Measurements from ENCODE around the gene MACROH2A1.

The MACROH2A1 gene

DNA sequence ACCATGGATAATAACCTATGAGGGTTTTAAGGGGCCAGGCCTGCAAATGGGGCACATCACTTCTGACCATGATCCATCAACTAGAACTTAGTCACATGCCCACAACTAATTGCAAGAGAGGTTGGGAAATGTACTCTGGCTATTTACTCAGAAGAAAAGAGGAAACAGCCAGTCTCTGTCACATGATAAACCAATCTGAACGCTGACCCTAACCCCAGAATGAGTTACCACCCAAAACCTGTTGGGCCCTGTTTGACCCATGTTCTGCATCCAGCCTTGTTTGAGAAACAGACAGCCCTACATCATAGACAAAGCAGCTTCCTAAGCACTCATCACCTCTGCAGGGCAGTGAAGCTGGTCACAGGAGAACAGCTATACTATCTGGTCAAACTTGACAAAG is 5.8 kb downstream of the MACROH2A1 start:
- peaks cover 57% of the 10 kb centered on the region for H3K4me1 ChIP-seq (ENCODE audit: control insufficient read depth, insufficient read depth, low read length)
- no peaks in the 10 kb centered on the region for H3K9me3 ChIP-seq (replicated peaks; ENCODE audit: low read length)
- H3K36me3 ChIP-seq (ENCODE audit: insufficient read depth, low read length): peaks cover 21% of the 10 kb centered on the region
- H3K4me3 ChIP-seq (ENCODE audit: low read length): no peak overlapping the region
- H3K4me2 ChIP-seq (ENCODE audit: low read length): no peak overlapping the region
- H3K27me3 ChIP-seq (ENCODE audit: control insufficient read depth, insufficient read depth, low read length): no peaks in the 10 kb centered on the region
- no peak overlapping the region for H3K9ac ChIP-seq (ENCODE audit: low read depth, low read length)

DNA sequence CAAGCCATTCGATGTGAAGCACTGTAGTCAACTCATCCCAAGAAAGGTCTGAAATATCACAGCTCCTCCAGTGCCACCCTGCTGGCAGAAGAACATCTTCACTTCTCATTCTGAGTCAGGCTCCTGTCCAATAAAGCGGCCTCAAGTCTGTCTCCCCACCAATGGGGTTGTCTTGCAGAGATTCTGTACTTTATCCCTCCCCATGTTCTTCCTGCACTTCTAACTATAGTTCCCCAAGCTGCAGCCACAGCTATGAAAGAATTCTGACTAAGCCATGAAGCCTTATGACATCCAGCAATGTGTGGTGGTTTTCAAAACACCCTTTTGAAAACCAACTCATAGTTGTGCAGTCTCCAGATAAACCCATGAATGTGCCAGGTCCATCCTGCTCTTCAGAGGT is 6.8 kb downstream of the MACROH2A1 start:
- H3K27me3 ChIP-seq (ENCODE audit: control insufficient read depth, insufficient read depth, low read length): no peaks in the 10 kb centered on the region
- no peaks in the 10 kb centered on the region for H3K9me3 ChIP-seq (replicated peaks; ENCODE audit: low read length)
- H3K4me1 ChIP-seq (ENCODE audit: control insufficient read depth, insufficient read depth, low read length): peaks cover 54% of the 10 kb centered on the region
- H3K36me3 ChIP-seq (ENCODE audit: insufficient read depth, low read length): peaks cover 30% of the 10 kb centered on the region
- H3K4me3 ChIP-seq (ENCODE audit: low read length): no peak overlapping the region
- H3K9ac ChIP-seq (ENCODE audit: low read depth, low read length): no peak overlapping the region
- peak overlapping the region; percentile 34 for H3K4me2 ChIP-seq (ENCODE audit: low read length)

DNA sequence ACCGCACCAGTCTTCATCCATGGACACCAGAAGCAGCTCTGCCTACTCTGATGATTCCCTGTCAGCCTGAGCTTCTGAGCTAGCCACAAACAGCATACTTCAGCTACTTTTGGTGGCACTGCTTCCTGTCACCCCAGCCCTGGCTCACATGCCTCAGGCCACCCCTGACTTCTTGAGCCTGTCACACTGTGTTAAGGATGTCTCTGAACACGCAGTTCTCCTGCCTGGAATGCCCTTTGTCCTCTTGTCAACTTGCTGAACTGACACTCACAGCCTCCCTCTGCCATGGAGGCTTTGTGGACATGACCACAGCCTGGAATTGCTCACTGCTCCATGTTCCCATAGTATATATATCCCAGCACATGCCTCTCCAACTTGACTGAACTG is 7.2 kb downstream of the MACROH2A1 start:
- Histone ChIP-seq H3K36me3 (ENCODE audit: insufficient read depth, low read length) (peaks cover 34% of the 10 kb centered on the region), H3K4me1 (ENCODE audit: control insufficient read depth, insufficient read depth, low read length) (peaks cover 55% of the 10 kb centered on the region), H3K9ac (ENCODE audit: low read depth, low read length) (peak overlapping the region; percentile 27), H3K4me2 (ENCODE audit: low read length) (peak overlapping the region; percentile 34), H3K4me3 (ENCODE audit: low read length) (no peak overlapping the region), H3K27me3 (ENCODE audit: control insufficient read depth, insufficient read depth, low read length) (no peaks in the 10 kb centered on the region), H3K9me3 (replicated peaks; ENCODE audit: low read length) (no peaks in the 10 kb centered on the region)

DNA sequence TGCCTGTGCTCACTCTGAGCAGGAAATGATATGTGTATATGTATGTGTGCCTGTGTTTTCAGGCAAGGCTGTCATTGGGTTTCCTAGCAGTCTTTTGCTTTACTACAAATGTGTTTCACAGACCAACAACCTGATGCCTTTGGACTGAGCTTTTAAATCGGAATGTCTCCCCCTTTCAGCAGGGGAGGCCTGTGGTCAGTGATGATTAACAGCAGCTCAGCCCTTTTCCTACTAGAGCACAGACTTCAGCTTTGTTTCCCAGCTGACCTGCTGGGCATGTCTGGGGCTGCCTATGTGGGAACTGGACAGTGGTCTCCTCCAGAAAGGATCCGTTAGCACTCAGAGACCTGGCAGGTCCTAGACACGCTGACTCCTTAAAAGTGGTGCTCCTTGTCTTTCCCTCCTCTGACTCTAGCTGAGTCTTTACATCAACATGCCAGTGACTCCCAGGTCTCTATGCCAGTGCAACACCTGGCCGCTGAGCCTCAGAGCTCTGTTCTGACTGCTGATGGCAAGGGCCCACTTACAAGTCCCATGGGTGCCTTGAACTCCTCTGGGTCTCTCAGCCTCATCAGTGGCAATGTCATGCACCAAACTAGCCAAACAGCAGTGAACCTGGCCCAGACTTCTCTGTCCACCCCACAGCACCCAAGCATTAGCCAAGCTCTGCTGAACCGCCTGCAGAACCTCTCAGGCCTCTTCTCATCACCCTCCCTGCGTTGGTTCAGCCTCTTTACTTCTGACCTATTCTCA is 7.7 kb downstream of the MACROH2A1 start:
- peaks cover 38% of the 10 kb centered on the region for H3K36me3 ChIP-seq (ENCODE audit: insufficient read depth, low read length)

DNA sequence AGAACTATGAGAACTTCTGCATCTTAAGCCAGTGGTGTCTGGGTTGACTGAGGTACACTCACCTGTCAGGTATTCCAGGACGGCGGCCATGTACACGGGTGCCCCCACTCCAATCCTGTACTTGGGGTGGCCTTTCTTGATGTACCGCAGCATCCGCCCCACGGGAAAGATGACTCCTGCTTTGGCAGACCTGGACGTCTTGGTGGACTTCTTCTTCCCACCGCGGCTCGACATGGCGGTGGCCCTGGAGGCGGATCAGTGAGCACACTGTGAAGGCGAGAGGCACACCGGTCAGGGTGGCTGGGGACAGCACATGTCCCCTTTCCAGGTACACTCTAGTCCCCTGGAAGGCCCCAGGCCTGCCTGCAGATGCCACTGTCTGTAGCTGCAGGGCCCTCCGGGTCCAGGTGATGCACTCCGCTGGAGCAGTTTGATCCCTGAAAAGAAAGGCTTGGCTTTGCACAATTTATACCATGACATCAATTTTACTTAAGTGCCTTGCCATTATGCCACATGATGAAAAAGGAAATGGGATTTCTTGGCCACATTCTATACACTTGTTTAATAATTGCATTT is 10.1 kb downstream of the MACROH2A1 start:
- Histone ChIP-seq H3K36me3 (ENCODE audit: insufficient read depth, low read length) (peaks cover 53% of the 10 kb centered on the region), H3K27me3 (ENCODE audit: control insufficient read depth, insufficient read depth, low read length) (no peaks in the 10 kb centered on the region), H3K4me1 (ENCODE audit: control insufficient read depth, insufficient read depth, low read length) (peaks cover 65% of the 10 kb centered on the region), H3K4me2 (ENCODE audit: low read length) (no peak overlapping the region), H3K9me3 (replicated peaks; ENCODE audit: low read length) (no peaks in the 10 kb centered on the region), H3K4me3 (ENCODE audit: low read length) (no peak overlapping the region), H3K9ac (ENCODE audit: low read depth, low read length) (no peak overlapping the region)

More for the DNA sequence above, 7.7 kb downstream of the MACROH2A1 start:
- Histone ChIP-seq H3K4me2 (ENCODE audit: low read length) (peak overlapping the region; percentile 34), H3K27me3 (ENCODE audit: control insufficient read depth, insufficient read depth, low read length) (no peaks in the 10 kb centered on the region), H3K9me3 (replicated peaks; ENCODE audit: low read length) (no peaks in the 10 kb centered on the region), H3K4me1 (ENCODE audit: control insufficient read depth, insufficient read depth, low read length) (peaks cover 55% of the 10 kb centered on the region), H3K4me3 (ENCODE audit: low read length) (peak overlapping the region; percentile 0), H3K9ac (ENCODE audit: low read depth, low read length) (peak overlapping the region; percentile 36)

DNA sequence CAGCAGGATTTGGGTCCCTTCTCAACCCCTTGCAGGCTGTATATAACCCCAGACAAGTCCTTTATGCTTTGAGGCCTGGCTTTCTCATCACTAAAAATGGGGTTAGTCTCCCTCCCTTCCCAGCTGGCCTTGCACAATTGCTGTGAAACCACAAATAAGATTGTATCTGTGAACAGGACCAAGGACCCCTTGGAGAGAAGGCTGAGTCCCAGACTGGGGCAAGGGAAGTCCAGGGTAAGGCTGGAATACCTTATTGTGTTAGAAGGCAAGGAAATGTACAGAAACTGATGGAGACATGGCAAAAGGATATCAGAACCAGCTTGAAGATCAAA is 11.4 kb downstream of the MACROH2A1 start:
- no peaks in the 10 kb centered on the region for H3K27me3 ChIP-seq (ENCODE audit: control insufficient read depth, insufficient read depth, low read length)
- H3K4me1 ChIP-seq (ENCODE audit: control insufficient read depth, insufficient read depth, low read length): peaks cover 51% of the 10 kb centered on the region
- H3K4me3 ChIP-seq (ENCODE audit: low read length): no peak overlapping the region
- peak overlapping the region; percentile 1 for H3K9ac ChIP-seq (ENCODE audit: low read depth, low read length)
- peak overlapping the region; percentile 57 for H3K4me2 ChIP-seq (ENCODE audit: low read length)
- peaks cover 51% of the 10 kb centered on the region for H3K36me3 ChIP-seq (ENCODE audit: insufficient read depth, low read length)
- H3K9me3 ChIP-seq (replicated peaks; ENCODE audit: low read length): no peaks in the 10 kb centered on the region

DNA sequence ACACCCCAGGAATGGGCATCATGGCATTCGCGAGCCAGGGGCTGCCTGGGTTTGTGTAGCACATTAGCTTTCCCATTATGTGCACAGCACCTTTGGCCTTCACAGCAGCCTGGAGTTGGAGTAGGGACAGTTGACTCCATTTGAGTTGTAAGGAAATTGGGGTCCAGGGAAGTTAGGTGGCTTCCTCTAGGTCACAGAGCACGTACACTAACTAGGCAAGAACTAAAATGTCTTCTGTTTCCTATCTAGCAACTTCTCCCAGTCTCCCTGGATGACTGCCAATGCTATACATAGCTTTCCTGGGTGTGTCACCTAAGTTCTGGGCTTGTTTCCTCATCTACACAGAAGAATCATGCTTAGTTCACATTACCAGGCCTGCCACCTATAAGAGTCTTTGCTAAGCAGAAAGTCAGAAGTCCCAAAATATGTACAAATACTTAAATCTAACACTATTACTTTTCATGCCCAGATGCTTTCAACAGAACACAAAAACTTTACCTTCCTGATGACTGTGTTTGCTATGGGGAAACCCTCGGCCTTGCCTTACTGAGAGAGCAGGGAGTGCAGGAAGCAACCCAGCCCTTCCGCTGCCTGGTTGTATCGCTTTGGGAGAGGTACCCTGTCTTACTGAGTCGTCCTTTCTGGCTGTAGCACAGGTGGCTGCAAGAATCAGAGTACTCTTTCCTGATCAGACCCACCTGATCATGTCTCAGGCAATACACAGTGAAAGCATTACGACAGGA is 12.0 kb downstream of the MACROH2A1 start:
- Histone ChIP-seq H3K36me3 (ENCODE audit: insufficient read depth, low read length) (peaks cover 51% of the 10 kb centered on the region), H3K27me3 (ENCODE audit: control insufficient read depth, insufficient read depth, low read length) (no peaks in the 10 kb centered on the region), H3K4me1 (ENCODE audit: control insufficient read depth, insufficient read depth, low read length) (peaks cover 46% of the 10 kb centered on the region), H3K9ac (ENCODE audit: low read depth, low read length) (peak overlapping the region; percentile 3), H3K9me3 (replicated peaks; ENCODE audit: low read length) (no peaks in the 10 kb centered on the region), H3K4me3 (ENCODE audit: low read length) (peak overlapping the region; percentile 48), H3K4me2 (ENCODE audit: low read length) (peak overlapping the region; percentile 57)

DNA sequence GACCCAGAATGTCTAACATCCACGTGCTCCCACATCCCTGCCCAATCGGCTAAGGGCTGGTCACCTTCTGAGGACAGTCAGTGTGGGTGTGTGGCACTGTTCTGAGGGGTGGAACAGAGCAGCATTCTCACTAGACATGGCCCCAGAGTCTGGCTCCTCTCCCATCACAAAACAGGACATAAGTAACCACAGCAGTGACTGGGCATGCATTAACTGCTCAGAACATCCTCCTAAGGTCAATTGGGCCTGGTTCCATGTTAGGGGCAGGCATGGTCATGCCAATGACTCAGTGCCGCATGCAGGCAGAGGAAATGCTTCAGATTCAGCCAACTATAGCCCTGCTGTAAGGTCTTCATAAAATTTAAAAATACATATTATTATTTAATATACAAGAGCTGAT is 12.9 kb downstream of the MACROH2A1 start:
- Histone ChIP-seq H3K27me3 (ENCODE audit: control insufficient read depth, insufficient read depth, low read length) (no peaks in the 10 kb centered on the region), H3K9me3 (replicated peaks; ENCODE audit: low read length) (no peaks in the 10 kb centered on the region), H3K4me1 (ENCODE audit: control insufficient read depth, insufficient read depth, low read length) (peaks cover 36% of the 10 kb centered on the region), H3K36me3 (ENCODE audit: insufficient read depth, low read length) (peaks cover 51% of the 10 kb centered on the region), H3K4me2 (ENCODE audit: low read length) (peak overlapping the region; percentile 57), H3K4me3 (ENCODE audit: low read length) (peak overlapping the region; percentile 19), H3K9ac (ENCODE audit: low read depth, low read length) (no peak overlapping the region)

DNA sequence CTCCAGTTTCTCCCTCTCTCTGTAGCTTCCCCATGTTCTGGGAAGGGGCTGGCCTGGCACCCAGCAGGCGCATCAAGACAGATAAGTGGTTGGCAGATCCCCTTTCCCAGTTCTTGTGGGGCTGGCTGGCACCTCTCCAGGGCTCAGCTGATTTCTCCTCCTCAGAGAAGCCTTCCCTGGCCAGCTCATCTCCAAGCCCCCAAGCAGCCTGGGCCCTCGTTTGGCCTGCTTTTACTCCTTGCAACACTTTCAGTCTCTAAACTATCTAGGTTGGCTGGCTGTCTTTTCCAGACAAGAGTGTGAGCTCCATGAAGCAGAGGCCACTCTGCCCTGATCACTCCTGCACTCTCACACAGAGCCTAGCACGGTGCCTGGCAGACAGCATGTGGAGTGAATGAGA is 13.5 kb downstream of the MACROH2A1 start:
- Histone ChIP-seq H3K4me1 (ENCODE audit: control insufficient read depth, insufficient read depth, low read length) (peaks cover 31% of the 10 kb centered on the region), H3K4me3 (ENCODE audit: low read length) (peak overlapping the region; percentile 19), H3K27me3 (ENCODE audit: control insufficient read depth, insufficient read depth, low read length) (no peaks in the 10 kb centered on the region), H3K9me3 (replicated peaks; ENCODE audit: low read length) (no peaks in the 10 kb centered on the region), H3K4me2 (ENCODE audit: low read length) (peak overlapping the region; percentile 7), H3K36me3 (ENCODE audit: insufficient read depth, low read length) (peaks cover 51% of the 10 kb centered on the region), H3K9ac (ENCODE audit: low read depth, low read length) (no peak overlapping the region)

DNA sequence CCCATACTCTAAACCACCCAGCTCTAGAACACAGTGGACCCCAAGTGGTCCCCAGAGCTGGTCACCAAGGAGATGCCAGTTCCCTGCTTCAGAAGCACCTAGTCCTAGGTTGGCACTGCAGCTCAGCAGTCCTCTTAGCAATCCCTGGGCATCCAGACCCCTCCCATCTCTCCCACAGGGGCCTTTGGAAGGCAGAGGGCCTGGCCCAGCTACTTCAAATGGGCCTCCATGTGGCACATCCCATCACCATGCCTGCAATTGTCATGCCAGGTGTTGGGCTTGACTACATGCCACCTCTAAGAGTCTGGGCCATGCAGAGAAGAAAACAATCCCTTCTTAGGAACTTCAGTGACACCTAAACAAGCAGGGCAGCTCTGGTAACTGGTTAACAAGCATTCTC is 14.1 kb downstream of the MACROH2A1 start:
- no peaks in the 10 kb centered on the region for H3K9me3 ChIP-seq (replicated peaks; ENCODE audit: low read length)
- H3K4me1 ChIP-seq (ENCODE audit: control insufficient read depth, insufficient read depth, low read length): peaks cover 30% of the 10 kb centered on the region
- H3K36me3 ChIP-seq (ENCODE audit: insufficient read depth, low read length): peaks cover 57% of the 10 kb centered on the region
- no peak overlapping the region for H3K9ac ChIP-seq (ENCODE audit: low read depth, low read length)
- no peak overlapping the region for H3K4me3 ChIP-seq (ENCODE audit: low read length)
- H3K4me2 ChIP-seq (ENCODE audit: low read length): no peak overlapping the region
- no peaks in the 10 kb centered on the region for H3K27me3 ChIP-seq (ENCODE audit: control insufficient read depth, insufficient read depth, low read length)

DNA sequence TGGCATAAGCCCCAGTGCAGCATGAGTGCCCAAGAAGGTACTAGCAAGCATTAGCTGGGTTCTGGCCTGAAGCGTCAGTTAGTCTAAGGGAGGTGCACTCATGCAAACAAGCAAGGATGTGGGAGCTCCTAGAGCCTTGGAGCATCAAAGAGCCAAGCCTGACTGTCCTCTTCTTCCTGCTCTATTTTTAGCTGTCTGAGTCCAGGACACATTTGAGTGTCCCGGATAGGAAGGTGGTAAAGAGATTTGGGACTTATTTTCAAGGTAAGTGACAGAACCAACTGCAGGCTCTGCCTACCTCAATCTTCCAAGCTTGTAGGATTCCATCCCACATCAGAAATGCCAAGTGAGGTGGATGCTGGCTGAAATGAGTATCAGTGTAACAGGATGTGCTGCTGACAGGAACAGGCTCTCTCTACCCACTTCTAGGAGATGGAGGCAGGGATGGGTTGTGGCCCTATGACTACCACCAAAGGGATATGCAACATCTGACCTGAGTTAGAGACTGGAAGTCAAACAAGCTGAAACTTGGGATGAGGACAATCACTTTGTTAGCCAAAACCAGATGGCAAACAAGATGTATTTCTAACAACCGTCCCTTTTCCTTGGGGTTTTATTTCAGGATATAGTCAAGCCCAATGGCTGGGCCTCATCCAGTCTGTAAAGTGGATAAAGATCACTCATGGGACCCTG is 15.1 kb downstream of the MACROH2A1 start:
- Histone ChIP-seq H3K9ac (ENCODE audit: low read depth, low read length) (no peak overlapping the region), H3K36me3 (ENCODE audit: insufficient read depth, low read length) (peaks cover 65% of the 10 kb centered on the region), H3K4me1 (ENCODE audit: control insufficient read depth, insufficient read depth, low read length) (peaks cover 37% of the 10 kb centered on the region), H3K4me3 (ENCODE audit: low read length) (no peak overlapping the region), H3K4me2 (ENCODE audit: low read length) (no peak overlapping the region), H3K27me3 (ENCODE audit: control insufficient read depth, insufficient read depth, low read length) (no peaks in the 10 kb centered on the region), H3K9me3 (replicated peaks; ENCODE audit: low read length) (no peaks in the 10 kb centered on the region)

Measured in skeletal muscle satellite cell (primary cell).